ENCODE measurements around the gene CDIP1.

DNA sequence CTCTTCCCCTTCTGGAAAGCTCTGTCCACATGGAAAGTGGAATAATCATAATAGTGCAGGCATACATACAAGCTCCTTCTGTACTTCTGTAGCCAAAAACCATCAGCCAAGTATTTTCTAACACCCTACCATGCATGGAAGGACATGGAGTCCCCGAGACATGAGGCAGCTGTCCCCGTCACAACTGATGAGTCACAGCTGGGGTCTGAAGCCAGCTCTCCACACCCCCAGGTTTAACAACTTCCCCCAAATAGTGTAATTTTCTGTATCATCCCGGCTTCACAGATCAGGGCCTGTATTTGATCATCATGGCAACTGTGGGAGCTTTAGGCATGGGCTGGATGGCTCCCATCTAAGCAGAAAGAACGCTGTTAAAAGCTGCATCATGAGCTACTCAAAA is 34.1 kb upstream of the CDIP1 start:
- no peak for TF ChIP-seq EZH2phosphoT487 (IDR thresholded peaks at IDR 0.05; ENCODE audit: low read length)
- TF ChIP-seq, protein P1, sequence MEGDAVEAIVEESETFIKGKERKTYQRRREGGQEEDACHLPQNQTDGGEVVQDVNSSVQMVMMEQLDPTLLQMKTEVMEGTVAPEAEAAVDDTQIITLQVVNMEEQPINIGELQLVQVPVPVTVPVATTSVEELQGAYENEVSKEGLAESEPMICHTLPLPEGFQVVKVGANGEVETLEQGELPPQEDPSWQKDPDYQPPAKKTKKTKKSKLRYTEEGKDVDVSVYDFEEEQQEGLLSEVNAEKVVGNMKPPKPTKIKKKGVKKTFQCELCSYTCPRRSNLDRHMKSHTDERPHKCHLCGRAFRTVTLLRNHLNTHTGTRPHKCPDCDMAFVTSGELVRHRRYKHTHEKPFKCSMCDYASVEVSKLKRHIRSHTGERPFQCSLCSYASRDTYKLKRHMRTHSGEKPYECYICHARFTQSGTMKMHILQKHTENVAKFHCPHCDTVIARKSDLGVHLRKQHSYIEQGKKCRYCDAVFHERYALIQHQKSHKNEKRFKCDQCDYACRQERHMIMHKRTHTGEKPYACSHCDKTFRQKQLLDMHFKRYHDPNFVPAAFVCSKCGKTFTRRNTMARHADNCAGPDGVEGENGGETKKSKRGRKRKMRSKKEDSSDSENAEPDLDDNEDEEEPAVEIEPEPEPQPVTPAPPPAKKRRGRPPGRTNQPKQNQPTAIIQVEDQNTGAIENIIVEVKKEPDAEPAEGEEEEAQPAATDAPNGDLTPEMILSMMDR (IDR thresholded peaks at IDR 0.05; ENCODE audit: low read length) = no peak
- TF ChIP-seq EZH2 (optimal IDR thresholded peaks at IDR 0.05; ENCODE audit: low read depth, low read length) = no peak

Measured in MM.1S (cell line).